Glomerular endothelial cell (primary cell): ENCODE data around the gene RNFT2. TPM values are rescaled to one million over a fixed set of nuclear protein-coding genes. Genes with fewer than 3 reads are reported as not detected.

ENCODE experiments used
- DNase-seq: peaks from one replicate; pipeline ENCODE4 v3.0.0-alpha.2; 2011; ENCODE audit warnings: low read depth, low spot score; ENCODE audit errors: extremely low read depth
- total RNA-seq: library from RNA; depleted of rRNA; stranded (reverse); fragments of >200 nt; gene quantifications from 2 replicates; pipeline ENCODE4 v1.2.3, GENCODE V29; 2015

The RNFT2 gene
- total RNA-seq, 1 donor from 2014 or later: 2.9 TPM

DNA sequence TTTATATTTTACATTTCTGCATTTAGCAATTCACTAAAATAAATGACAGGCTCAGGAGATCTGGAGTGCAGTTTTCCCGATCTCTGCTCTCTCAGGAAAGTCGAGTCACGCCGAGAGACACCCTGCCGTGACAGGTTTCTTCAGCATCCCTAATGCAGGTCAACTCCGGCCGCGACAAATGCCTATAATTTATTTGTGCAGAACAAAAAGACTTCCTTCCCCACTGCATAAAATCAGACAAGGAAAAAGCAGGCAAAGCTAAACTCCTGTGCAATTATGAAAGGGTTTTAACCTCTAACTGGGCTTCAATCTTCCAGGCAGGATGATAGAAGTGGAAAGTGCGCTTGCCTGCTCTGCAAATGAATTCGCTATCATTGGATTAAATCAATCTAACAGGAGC is 28.3 kb upstream of the RNFT2 start:
- DNase-seq: no peak

DNA sequence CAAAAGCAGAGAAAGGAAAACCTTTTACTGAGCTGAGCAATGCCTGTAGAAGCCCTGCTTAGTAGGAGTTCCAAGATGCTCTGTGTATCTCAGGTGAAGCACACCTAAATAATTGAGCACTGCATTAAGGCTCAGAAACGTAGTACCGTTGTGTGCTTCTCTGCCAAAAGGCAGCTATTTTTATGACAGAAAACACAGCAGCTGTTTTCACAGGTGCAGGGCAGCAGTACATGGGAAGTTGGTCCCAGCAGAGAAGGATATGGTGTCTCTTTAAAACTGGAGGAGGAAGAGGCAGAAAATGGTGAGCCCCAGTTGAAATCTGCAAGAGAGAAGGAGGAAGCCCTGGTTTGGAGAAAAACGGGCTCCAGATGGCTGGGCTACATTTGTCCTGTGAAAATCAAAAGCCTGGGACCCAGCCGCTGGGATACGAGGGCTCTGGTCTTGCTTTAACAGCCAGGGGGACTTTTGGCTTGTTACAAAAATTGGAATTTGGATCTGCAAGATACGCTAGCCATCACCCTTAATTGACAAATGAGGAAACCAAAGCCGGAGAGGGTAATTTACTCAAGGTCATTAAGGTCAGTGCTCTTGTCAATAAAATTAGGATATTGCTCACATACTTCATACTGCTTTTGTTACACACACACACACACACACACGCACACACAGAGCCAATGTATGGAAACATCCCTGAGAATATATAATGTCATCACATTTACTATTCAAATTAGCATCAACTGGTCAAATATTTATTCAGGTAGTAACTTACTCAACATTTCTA is 27.6 kb upstream of the RNFT2 start:
- DNase-seq: no peak

DNA sequence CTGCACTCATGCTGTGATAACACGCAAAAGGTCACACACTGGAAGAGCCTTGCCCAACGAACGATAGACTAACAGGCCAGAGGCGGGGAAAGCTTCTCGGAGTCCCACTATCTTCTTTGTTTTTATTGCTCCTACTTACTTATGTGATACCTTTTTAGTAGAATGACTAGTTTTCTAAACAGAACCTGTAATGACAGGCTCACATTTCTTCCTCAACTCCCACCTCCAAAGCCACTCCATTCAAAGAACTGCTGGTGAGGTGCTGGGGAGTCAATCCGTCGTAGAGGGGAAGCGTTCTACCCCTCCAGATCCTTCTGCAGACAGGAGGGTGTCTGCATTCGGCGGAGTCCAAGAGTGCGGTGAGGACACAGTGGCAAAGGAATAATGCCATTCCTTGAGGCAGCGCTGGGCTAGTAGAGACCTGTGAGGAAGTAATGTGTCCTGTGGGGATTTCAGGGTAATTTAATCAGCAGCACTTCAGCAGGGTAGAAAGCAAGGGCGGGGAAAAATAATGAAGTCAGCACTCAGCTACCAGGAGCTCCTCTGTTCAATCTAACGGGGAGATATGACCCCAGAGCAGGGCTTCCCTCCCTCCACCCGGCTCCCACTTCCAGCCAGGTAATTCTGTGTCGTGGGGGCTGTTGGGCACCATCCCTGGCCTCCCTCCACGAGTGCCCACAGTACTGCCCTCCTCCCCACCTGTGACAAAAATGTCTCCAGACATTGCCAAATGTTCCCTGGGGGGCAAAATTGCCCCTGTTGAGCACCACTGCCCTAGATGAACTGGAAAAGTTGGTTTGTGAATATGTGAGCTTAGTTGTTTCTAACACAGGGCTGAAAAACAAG is 25.4 kb upstream of the RNFT2 start:
- no peak for DNase-seq

DNA sequence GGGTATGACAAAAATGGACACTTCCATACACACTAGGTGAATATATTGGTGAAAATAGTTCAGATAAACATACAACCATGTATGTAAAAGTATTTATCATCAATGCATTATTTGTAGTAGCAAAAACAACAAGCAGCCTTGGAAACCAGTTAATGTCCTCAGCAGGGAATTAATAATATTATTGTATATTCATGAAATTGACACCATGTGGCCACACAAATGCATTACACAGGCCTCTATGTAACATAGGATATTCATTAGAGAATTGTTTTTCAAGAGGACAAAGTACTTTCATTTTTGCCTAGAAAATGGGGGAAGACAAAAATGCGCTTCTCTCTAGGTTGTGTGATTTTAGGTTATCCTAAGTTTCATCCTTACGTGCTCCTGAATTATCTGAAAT is 24.6 kb upstream of the RNFT2 start:
- no peak for DNase-seq

DNA sequence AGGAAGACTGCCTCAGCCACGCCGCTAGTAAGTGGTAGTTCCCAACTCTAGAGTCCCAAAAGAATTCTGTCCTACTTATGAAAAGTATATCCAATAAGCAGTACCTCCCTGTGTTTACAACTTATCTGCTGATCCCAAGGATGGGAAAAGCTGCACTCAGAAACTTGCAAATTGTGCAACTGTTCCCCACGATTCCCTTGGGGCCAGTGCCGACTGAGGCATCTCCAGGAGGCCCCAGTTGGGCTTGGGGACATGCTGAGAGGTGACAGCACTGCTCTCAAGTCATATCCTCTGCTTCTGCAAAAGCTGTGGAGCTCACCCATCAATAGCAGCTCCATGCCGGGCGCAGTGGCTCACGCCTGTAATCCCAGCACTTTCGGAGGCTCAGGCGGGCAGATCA is 23.9 kb upstream of the RNFT2 start:
- DNase-seq: no peak

DNA sequence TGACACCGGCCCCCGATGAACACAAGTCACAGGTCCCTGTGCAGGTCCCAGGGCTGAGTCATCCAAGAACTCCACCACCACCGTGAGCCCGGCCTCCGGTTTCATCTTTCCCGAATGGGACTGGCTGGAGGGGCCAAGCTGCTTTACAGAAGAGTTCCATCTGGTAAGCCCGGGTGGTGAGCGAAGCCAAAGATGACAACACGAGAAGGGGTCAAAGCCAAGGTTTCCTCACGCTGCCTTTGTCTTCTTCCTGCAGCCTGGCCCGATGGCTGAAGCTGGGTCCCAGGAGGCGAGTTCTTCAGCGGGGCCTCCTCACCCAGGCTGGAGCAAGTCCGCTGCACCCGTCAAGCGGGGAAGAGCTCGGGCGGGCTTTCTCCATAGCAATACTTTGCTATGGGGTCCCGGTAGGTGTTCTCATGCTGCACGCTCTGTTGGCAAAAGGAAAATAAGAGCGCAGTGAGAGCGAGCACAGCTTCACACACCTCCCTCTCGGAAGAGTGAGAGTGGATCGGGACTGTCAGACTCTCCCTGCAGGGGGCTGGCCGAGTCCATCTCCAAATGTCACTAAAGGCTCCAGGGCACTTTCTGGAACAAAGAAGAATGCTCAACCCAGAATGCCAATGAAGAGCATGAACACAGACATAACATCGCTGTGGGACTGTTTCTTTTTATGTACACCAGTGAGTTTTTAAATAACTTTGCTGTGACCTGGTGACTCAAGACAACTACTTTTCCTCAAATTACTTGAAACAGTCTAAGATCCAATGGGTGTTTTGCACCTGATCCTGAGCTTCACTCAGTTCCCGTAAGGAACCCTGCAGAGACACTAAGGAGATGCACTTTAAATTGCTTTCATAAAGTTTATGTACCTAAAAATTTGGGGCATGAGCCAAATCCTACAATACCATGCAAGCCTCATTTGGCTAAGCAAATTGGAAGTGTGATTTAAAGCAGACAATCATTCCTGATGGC is 20.4 kb upstream of the RNFT2 start:
- no peak for DNase-seq

DNA sequence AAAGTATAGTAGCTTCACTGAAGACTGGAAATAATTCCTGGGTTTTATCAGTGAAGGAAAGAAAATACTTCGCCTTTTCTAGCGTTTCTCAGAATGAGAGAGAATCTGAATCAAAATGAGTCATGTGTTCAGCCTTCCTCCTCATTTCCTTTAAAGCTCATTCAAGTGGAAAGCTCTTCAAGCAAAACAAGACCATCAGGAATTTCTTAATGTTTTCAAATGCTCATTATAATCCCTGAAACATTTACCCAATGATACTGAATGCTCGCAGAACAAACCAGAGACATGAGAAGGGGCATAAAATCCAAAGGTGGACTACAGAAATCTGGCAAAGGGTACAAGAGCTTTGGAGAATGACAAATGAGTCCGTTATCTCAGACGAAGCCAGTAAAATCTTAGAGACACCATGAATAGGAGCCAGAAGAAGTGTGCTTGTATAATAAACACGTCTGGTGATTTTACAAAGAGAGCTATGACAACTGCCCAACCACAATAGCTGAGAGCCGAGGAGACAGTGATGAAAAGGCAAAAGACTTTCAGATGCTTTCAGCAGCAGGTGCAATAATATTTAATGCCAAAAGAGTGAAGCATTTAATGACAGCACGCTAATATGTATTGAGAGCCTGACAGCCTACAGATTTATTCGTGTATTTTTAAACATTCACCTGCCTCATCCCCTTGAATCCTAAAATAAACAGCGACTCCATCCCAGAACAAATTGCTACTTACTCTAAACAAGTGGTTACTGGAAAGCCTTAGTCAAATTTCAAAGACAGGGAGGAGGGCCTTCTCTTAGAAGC is 19.3 kb upstream of the RNFT2 start:
- no peak for DNase-seq

DNA sequence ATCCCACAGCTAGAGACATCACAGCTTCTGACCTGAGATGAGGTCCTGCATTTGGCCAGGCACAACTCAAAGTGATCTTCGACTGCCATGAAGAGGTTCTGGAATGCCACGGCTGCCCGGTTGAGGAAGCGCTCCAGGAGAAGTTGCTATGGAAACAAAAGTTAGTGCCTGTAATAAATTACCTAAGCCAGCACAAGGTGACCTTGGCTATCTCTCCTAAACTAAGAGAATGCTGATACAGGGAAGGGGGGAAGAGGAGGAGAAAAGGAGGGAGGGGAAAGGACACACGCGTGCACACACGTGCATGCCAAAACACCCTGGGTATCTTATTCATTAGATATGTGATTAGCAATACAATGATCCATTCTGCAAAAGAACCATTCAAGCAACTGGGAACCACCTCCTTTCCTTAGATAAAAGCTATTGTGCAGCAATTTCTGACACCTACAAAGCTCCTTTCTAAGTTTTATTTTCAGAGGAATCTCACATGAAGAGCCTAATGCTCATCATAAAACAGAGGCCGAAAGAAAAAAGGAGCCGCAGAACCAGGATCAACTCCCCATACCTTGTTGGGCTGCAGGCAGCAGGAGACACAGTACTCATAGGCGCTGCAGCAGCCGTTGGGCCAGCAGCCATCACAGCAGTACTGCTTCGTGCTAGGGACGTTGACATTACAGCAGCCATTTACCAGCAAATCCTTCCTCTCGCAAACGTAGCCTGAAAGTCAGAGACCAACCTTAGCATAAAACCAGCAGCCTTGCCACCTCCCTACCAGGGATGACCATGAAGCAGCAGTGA is 18.2 kb upstream of the RNFT2 start:
- no peak for DNase-seq

DNA sequence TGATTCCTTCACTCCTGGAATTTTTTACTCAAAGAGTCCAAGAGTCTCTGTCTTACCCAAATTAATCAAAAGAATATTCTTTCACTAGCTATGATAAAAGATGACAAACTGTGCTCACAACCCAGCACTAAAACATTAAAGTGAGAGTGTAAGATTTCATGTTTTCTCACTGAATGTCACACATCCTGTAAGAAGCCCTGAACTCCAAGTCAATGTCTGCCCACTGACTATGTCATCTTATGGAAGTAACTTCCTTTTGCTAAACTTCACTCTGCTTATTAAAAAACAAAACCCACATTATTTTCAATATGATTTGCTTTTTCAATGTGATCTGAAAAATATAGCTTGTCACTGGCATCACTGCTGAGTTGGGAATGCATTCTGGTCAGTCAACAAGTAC is 15.9 kb upstream of the RNFT2 start:
- no peak for DNase-seq

DNA sequence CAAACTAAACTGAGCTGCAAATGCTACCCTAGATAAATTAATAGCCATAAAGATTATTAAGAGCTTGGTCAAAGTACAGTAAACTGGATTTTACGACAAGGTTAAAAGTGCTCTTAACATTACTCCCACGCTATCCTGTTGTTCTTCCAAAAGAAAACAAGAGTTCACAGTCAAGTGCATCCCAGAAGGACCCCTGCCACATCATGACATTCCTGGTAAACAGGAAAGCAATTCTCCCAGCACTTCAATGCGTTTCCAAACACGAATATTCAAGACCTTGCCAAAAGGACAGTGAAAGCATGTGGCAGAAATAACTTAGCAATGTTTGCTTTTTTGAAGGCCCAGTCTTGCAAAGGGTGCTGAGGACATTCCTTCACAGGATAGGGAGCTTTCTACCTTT is 11.4 kb upstream of the RNFT2 start:
- no peak for DNase-seq

DNA sequence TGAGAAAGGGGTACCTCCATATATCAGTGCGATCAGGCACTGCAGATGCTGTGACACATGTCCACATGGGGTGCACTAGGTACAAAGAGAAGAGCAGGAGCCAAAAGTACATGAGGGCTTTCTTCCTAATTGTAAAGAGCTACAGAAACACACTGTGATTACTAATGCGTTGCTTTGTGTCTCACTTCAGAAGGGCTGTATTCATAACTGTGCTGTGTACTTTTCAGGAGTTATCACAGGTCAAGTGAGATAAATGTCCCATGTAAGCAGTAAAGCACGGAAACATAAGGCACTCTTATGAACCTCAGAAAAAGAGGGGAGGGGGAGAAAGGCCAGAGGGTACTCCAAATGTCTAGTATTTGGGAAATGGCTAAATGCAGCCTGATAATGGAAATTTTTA is 10.9 kb upstream of the RNFT2 start:
- no peak for DNase-seq

DNA sequence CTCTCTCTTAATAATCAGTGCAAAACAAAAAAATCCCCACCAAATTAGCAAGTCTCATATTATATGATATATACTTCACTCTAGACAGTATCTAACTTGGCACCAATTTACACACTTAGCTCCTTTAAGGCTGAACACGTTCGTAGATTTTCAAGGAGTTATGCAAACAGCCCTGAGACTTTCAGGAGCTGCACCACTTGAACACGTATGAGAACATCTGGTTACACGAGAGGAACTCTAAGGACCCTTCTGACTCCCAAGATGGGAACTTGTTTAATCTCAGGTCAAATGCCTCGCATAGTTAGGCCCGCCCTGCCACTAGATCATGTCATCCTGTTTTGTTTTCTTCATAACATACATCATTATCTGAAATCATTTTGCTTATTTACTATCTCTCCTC is 10.2 kb upstream of the RNFT2 start:
- DNase-seq: no peak

DNA sequence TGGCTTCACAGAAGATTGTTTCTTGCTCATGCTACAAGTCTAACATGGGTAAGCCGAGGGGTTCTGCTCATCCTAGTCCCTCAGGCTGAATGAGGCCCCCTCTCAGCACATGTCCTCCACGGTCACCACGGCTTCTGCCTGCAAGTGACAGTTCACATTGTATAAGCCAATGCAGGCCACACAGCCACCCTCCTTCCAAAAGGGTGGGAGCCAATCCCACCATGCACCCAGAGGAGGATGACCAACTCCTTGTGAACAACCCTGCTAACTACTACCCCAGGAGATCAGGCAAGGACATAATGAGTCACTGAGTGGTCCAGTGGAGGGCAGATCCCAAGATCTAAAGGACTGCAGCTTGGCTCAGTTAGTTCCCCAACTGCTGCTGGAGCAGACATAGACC is 6.3 kb upstream of the RNFT2 start:
- no peak for DNase-seq

DNA sequence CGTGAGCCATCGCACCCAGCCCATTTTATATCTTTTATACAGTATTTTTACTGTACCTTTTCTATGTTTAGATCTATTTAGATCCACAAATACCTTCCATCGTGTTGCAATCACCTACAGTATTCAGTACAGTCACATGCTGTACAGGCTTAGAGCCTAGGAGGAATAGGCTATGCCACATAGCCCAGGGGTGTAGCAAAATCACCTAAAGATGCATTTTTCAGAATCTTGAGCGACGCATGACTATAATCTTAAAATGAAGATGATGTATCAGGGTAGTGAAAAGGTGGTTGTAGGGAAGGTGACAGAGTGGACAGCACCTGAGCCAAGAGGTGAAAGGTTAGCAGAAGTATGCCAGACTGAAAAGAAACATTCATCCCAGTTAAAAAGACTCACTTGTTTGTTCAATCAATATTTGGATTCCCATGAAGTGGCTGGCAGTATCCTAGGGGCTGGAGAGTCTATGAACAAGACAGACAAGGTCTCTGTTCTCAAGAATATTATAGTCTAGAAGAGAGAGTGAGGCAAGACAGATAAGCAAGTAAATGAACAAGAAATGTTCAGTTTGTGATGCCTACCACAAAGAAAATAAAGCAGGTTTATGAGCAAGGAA is 3.9 kb upstream of the RNFT2 start:
- no peak for DNase-seq

DNA sequence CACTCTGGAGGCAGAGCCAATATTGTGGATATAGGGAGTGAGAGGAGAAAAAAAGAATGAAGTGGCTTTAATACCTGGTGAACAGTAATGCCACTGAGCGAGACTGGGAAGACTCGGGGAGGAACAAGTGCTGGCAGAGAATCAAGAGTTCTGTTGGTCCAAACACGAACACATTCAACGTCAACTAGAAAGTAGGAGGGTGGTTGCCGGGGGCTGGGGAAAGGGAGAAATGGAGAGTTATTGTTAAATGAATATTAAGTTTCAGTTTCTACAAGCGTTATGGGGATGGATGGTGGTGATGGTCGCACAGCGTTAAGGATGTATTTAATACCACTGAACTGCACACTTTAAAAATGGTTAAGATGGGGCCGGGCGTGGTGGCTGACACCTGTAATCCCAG is 3.0 kb upstream of the RNFT2 start:
- DNase-seq: no peak

DNA sequence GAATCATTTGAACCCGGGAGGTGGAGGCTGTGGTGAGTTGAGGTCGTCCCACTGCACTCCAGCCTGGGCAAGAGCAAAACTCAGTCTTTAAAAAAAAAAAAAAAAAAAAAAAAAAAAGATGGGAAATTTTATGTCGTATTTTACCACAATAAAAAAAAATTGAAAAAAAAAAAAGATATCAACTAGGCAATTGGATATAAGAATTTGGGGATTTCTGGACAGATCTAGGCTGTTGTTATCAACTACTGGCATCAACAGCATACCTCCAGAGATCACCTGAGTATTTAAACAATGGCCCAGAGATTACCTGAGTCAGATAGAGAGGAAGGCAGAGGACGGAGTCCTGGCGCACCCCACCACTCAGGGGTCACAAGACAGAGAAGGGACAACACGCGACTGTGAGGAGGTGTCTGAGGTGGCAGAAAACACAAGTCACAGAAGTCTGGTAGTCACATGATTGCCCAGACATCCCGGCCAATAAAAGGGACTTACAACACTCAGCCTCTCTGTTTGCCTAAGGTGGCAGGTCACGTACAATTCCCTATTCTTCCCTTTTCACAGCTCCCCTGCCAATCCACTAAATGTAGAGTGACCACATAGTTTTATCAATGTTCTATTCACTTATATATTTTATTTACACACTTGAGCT is 2.0 kb upstream of the RNFT2 start:
- DNase-seq: no peak

DNA sequence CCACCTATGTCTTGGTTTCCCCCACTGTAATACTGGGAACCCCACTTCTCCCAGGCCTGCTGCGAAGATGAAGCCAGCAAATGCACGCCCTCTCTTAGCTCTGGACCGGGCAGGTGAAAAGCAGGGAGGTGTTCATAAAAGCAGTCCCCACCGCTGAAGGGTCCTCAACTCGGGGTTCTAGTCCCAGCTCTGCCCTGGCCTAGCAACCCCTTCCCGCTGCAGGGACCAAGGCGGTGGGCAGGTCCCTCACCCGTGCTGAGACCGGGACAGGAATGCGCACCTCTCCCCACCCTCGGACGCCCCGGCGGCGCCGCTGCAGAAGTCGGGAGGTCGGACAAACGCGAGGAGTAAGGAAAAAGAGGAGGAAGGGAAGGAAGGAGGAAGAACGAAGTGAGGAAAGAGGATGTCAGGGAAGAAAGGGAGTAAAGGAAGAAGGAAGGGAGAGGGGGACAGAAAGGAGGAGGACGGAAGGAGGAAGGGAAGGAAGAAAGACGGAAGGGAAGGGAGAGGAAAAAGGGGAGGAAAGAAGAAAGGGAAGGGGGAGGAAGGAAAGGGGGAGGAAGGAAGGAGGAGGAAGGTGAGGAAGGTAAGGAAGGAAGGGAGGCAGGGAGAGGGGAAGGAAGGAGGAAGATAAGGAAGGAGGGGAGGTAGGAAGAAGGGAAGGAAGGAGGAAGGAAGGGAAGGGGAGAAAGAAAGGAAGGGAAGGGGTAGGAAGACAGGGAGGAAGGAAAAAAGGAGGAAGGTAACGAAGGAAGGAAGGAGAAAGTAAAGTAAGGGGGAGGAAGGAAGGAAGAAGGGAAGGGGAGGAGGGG is 947 bp upstream of the RNFT2 start:
- no peak for DNase-seq
